H9 (cell line): ENCODE data around the gene CRK. TPM values are rescaled to one million over a fixed set of nuclear protein-coding genes. Genes with fewer than 3 reads are reported as not detected.

ENCODE experiments used
- DNase-seq: peaks from one replicate; pipeline ENCODE4 v3.0.0-alpha.2; 2017
- H2AFZ ChIP-seq: one replicate; pipeline ENCODE4 v1.6.1; 2013; ENCODE audit warnings: mild to moderate bottlenecking, low read length, control low read depth, moderate library complexity
- H2AK5ac ChIP-seq: 2 replicates; pipeline ENCODE4 v1.6.1; 2013; ENCODE audit warnings: low read length, control low read depth, mixed read lengths; ENCODE audit not compliant: insufficient read length
- H2BK120ac ChIP-seq: one replicate; pipeline ENCODE4 v1.6.1; 2013; ENCODE audit warnings: low read depth, mild to moderate bottlenecking, low read length, control low read depth, inconsistent platforms; ENCODE audit not compliant: poor library complexity, severe bottlenecking
- H2BK12ac ChIP-seq: 2 replicates; pipeline ENCODE4 v1.6.1; 2013; ENCODE audit warnings: low read length, control low read depth, mixed read lengths, low read depth; ENCODE audit not compliant: insufficient read length
- H2BK15ac ChIP-seq: 2 replicates; pipeline ENCODE4 v1.6.1; 2013; ENCODE audit warnings: low read depth, low read length, control low read depth
- H2BK20ac ChIP-seq: one replicate; pipeline ENCODE4 v1.6.1; 2013; ENCODE audit warnings: low read depth, mild to moderate bottlenecking, low read length, control low read depth, inconsistent platforms; ENCODE audit not compliant: poor library complexity, severe bottlenecking
- H2BK5ac ChIP-seq: 2 replicates; pipeline ENCODE4 v1.6.1; 2013; ENCODE audit warnings: low read length, control low read depth, mixed read lengths; ENCODE audit not compliant: insufficient read length
- H3K14ac ChIP-seq: 2 replicates; pipeline ENCODE4 v1.6.1; 2013; ENCODE audit warnings: low read length, control low read depth; ENCODE audit not compliant: insufficient read depth
- H3K18ac ChIP-seq: 2 replicates; pipeline ENCODE4 v1.6.1; 2013; ENCODE audit warnings: low read depth, mild to moderate bottlenecking, mixed read lengths, low read length, control low read depth; ENCODE audit not compliant: insufficient read length
- H3K23ac ChIP-seq: 2 replicates; pipeline ENCODE4 v1.6.1; 2013; ENCODE audit warnings: low read length, control low read depth, mixed read lengths, low read depth; ENCODE audit not compliant: insufficient read length
- H3K23me2 ChIP-seq: 2 replicates; pipeline ENCODE4 v1.6.1; 2013; ENCODE audit warnings: low read depth, mild to moderate bottlenecking, mixed read lengths, low read length, control low read depth; ENCODE audit not compliant: insufficient read length, poor library complexity, severe bottlenecking
- H3K27ac ChIP-seq: 2 replicates; pipeline ENCODE4 v1.5.1; 2013; ENCODE audit warnings: low read length, control low read depth, mixed read lengths, low read depth; ENCODE audit not compliant: insufficient read length
- H3K27me3 ChIP-seq: 2 replicates; pipeline ENCODE4 v1.6.1; 2013; ENCODE audit warnings: low read length, control low read depth, inconsistent platforms; ENCODE audit not compliant: insufficient read depth
- H3K4ac ChIP-seq: 2 replicates; pipeline ENCODE4 v1.6.1; 2013; ENCODE audit warnings: low read depth, mild to moderate bottlenecking, control low read depth, inconsistent platforms, low read length, moderate library complexity
- H3K4me1 ChIP-seq: 2 replicates; pipeline ENCODE4 v1.6.1; 2013; ENCODE audit warnings: low read length, control low read depth, inconsistent platforms; ENCODE audit not compliant: insufficient read depth
- H3K4me2 ChIP-seq: 2 replicates; pipeline ENCODE4 v1.6.1; 2013; ENCODE audit warnings: low read length, control low read depth, mixed read lengths; ENCODE audit not compliant: insufficient read length, insufficient read depth
- H3K56ac ChIP-seq: 2 replicates; pipeline ENCODE4 v1.6.1; 2013; ENCODE audit warnings: low read depth, mild to moderate bottlenecking, mixed read lengths, low read length, control low read depth; ENCODE audit not compliant: insufficient read length
- H3K79me1 ChIP-seq: 2 replicates; pipeline ENCODE4 v1.6.1; 2013; ENCODE audit warnings: low read depth, mild to moderate bottlenecking, moderate library complexity, low read length, control low read depth, inconsistent platforms; ENCODE audit not compliant: insufficient read depth, poor library complexity, severe bottlenecking
- H3K79me2 ChIP-seq: 2 replicates; pipeline ENCODE4 v1.6.1; 2013; ENCODE audit warnings: low read length, control low read depth, inconsistent platforms; ENCODE audit not compliant: insufficient read depth
- H3K9ac ChIP-seq: 2 replicates; pipeline ENCODE4 v1.6.1; 2013; ENCODE audit warnings: low read length, control low read depth, mixed read lengths; ENCODE audit not compliant: insufficient read length; ENCODE audit errors: extremely low read depth
- H3K9me3 ChIP-seq: one replicate; pipeline ENCODE4 v1.6.1; 2013; ENCODE audit warnings: low read depth, low read length, inconsistent platforms; ENCODE audit not compliant: control insufficient read depth
- H3T11ph ChIP-seq: one replicate; pipeline ENCODE4 v1.6.1; 2013; ENCODE audit warnings: mild to moderate bottlenecking, low read length, control low read depth, inconsistent platforms
- H4K20me1 ChIP-seq: one replicate; pipeline ENCODE4 v1.6.1; 2013; ENCODE audit not compliant: control insufficient read depth, insufficient read length, insufficient read depth
- H4K5ac ChIP-seq: 2 replicates; pipeline ENCODE4 v1.6.1; 2013; ENCODE audit warnings: low read depth, mild to moderate bottlenecking, mixed read lengths, low read length, control low read depth; ENCODE audit not compliant: insufficient read length
- H4K8ac ChIP-seq: replicated peaks from 2 replicates; pipeline ENCODE4 v1.6.1; 2013; ENCODE audit warnings: low read length, control low read depth, mixed read lengths, low read depth; ENCODE audit not compliant: insufficient read length
- H4K91ac ChIP-seq: 2 replicates; pipeline ENCODE4 v1.6.1; 2013; ENCODE audit warnings: low read depth, mild to moderate bottlenecking, moderate library complexity, mixed read lengths, low read length, control low read depth; ENCODE audit not compliant: insufficient read length
- H3K27ac Mint-ChIP-seq, 3 experiments: 2 replicates in 2 of 3; 3 replicates in 1 of 3; pipeline ENCODE4 v1.8.0; 2020 to 2021; ENCODE audit warnings: mixed read lengths in 3 of 3, mild to moderate bottlenecking in 1 of 3, moderate library complexity in 1 of 3
- H3K27me3 Mint-ChIP-seq: 2 replicates; pipeline ENCODE4 v1.8.0; 2021; ENCODE audit warnings: low read depth, mild to moderate bottlenecking, moderate library complexity, mixed read lengths
- H3K36me3 Mint-ChIP-seq, 3 experiments: 2 replicates in 2 of 3; 3 replicates in 1 of 3; pipeline ENCODE4 v1.8.0; 2020 to 2021; ENCODE audit warnings: low read depth in 3 of 3, mixed read lengths in 3 of 3; ENCODE audit not compliant: insufficient read depth in 1 of 3
- H3K4me1 Mint-ChIP-seq, 2 experiments: 2 replicates each; pipeline ENCODE4 v1.8.0; 2020; ENCODE audit warnings: mixed read lengths in 2 of 2
- H3K4me3 Mint-ChIP-seq, 2 experiments: 2 replicates in 1 of 2; 3 replicates in 1 of 2; pipeline ENCODE4 v1.8.0; 2020 to 2021; ENCODE audit warnings: mild to moderate bottlenecking in 2 of 2, mixed read lengths in 2 of 2, moderate library complexity in 1 of 2
- H3K9me3 Mint-ChIP-seq, 2 experiments: 2 replicates in 1 of 2; 3 replicates in 1 of 2; pipeline ENCODE4 v1.8.0; 2020; ENCODE audit warnings: mild to moderate bottlenecking in 2 of 2, mixed read lengths in 2 of 2, moderate library complexity in 1 of 2
- WGBS: extraction: QIAGEN DNeasy Blood & Tissue Kit; methylation state at CpG from one replicate; pipeline ENCODE4 v1.1.7; 2013; ENCODE audit warnings: missing lambda C conversion rate, low lambda C conversion rate, mixed read lengths; ENCODE audit not compliant: insufficient read length; ENCODE audit errors: extremely low coverage; 5-methylcytosine and 5-hydroxymethylcytosine counted together
- total RNA-seq: library from RNA; stranded (reverse); gene quantifications from 2 replicates; pipeline ENCODE4 v1.2.1, GENCODE V29; 2021
- TF ChIP-seq, protein P1 (sequence below): fragments of 200-600 bp; sonication (generic); conservative IDR thresholded peaks from 3 replicates; pipeline ENCODE4 v1.8.0; 2021; ENCODE audit warnings: antibody characterized with exemption, mild to moderate bottlenecking

The CRK gene
- total RNA-seq, 1 experiment from 2014 or later: 58.9 TPM

DNA sequence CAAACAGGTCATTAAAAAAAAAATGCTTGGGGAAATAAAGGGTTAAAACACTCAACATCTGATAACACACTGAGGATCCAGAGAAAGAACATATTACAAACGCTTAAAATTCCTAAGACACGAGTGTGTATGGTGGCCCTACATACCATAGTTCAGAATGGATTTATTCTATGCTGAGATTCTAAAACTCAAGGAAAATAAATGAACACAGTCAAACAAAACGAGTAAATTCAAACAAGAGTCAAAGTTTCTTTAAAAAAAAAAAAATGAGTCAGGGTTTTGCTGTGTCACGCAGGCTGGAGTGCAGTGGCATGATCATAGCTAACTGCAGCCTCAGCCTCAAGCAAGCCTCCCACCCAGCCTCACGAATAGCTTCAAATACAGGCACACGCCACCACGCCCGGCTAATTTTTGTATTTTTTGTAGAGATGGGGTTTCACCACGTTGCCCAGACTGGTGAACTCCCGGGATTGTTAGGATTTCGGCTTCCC lies 17.4 kb downstream of the CRK start:
- Histone ChIP-seq H2BK20ac (no peak overlapping the region), H3T11ph (no peak overlapping the region)

More for the DNA sequence above, 17.4 kb downstream of the CRK start:
- no CpG with 5 or more reads among the region's 11 CpGs for WGBS
- peaks cover 13% of the 10 kb centered on the region; the same call in 1 of the 2 replicates for H3K79me2 ChIP-seq
- no peak overlapping the region for H3K14ac ChIP-seq
- no peak overlapping the region for H3K23ac ChIP-seq
- no peaks in the 10 kb centered on the region for H3K27me3 ChIP-seq
- no peaks in the 10 kb centered on the region for H3K4me1 ChIP-seq
- H3K4ac ChIP-seq: no peak overlapping the region
- H3K27ac Mint-ChIP-seq: peak overlapping the region in 2 of 3 experiments; percentile 74 to 77; a peak in 3 of 7 replicates
- H3K4me2 ChIP-seq: no peak overlapping the region
- no peak overlapping the region for H3K56ac ChIP-seq
- no peak for DNase-seq
- H3K9me3 Mint-ChIP-seq: no peaks in the 10 kb centered on the region
- no peak overlapping the region for H4K8ac ChIP-seq
- H3K4me3 Mint-ChIP-seq: no peak overlapping the region
- no peak overlapping the region for H4K91ac ChIP-seq
- H2AFZ ChIP-seq: no peak overlapping the region
- H2BK5ac ChIP-seq: no peak overlapping the region
- H3K23me2 ChIP-seq: no peaks in the 10 kb centered on the region
- no peaks in the 10 kb centered on the region for H3K27me3 Mint-ChIP-seq
- H3K18ac ChIP-seq: no peak overlapping the region
- TF ChIP-seq, protein P1, sequence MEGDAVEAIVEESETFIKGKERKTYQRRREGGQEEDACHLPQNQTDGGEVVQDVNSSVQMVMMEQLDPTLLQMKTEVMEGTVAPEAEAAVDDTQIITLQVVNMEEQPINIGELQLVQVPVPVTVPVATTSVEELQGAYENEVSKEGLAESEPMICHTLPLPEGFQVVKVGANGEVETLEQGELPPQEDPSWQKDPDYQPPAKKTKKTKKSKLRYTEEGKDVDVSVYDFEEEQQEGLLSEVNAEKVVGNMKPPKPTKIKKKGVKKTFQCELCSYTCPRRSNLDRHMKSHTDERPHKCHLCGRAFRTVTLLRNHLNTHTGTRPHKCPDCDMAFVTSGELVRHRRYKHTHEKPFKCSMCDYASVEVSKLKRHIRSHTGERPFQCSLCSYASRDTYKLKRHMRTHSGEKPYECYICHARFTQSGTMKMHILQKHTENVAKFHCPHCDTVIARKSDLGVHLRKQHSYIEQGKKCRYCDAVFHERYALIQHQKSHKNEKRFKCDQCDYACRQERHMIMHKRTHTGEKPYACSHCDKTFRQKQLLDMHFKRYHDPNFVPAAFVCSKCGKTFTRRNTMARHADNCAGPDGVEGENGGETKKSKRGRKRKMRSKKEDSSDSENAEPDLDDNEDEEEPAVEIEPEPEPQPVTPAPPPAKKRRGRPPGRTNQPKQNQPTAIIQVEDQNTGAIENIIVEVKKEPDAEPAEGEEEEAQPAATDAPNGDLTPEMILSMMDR: no peak
- peaks cover 20 to 45% (median 30%) of the 10 kb centered on the region in 3 experiments for H3K36me3 Mint-ChIP-seq
- no peak overlapping the region for H2BK120ac ChIP-seq
- no peak overlapping the region for H3K27ac ChIP-seq
- H3K4me1 Mint-ChIP-seq: no peaks in the 10 kb centered on the region
- no peak overlapping the region for H2BK15ac ChIP-seq
- H4K5ac ChIP-seq: no peak overlapping the region
- H3K9me3 ChIP-seq: no peaks in the 10 kb centered on the region
- H2BK12ac ChIP-seq: no peak overlapping the region
- no peak overlapping the region for H3K9ac ChIP-seq
- no peaks in the 10 kb centered on the region for H4K20me1 ChIP-seq
- H2AK5ac ChIP-seq: no peak overlapping the region
- peaks cover 3% of the 10 kb centered on the region for H3K79me1 ChIP-seq
